ENCODE measurements around the gene PCDHA4. TPM values are rescaled to one million over a fixed set of nuclear protein-coding genes. Genes with fewer than 3 reads are reported as not detected.
A peak's percentile ranks its signal among the peaks of the same experiment; 100 is the strongest.
"Not testable (repeated sequence)": the region's sequence is repeated elsewhere in the genome, so short reads cannot be mapped to it uniquely, and the experiment has no call there.

PCDHA4 gene
- total and polyA plus RNA-seq, 11 donors = 0.02 to 0.21 (median 0.07) TPM; not detected in 4

DNA sequence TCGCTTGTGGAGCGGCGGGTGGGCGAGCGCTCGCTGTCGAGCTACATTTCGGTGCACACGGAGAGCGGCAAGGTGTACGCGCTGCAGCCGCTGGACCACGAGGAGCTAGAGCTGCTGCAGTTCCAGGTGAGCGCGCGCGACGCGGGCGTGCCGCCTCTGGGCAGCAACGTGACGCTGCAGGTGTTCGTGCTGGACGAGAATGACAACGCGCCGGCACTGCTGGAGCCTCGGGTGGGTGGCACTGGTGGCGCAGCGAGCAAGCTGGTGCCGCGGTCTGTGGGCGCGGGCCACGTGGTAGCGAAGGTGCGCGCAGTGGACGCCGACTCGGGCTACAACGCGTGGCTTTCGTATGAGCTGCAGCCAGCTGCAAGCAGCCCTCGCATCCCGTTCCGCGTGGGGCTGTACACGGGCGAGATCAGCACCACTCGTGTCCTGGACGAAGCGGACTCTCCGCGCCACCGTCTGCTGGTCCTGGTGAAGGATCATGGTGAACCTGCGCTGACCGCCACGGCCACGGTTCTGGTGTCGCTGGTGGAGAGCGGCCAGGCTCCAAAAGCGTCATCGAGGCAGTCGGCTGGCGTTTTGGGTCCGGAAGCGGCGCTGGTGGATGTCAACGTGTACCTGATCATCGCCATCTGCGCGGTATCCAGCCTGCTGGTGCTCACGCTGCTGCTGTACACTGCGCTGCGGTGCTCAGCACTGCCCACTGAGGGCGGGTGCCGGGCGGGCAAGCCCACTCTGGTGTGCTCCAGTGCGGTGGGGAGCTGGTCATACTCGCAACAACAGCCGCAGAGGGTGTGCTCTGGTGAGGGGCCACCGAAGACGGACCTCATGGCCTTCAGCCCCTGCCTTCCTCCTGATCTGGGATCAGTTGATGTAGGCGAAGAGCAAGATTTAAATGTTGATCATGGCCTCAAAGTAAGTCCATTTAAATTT is 36.2 kb downstream of the PCDHA4 start:
- H3K27ac ChIP-seq = no peak overlapping the region
- 36 to 49% (median 43%) methylated on average over 12 to 87 of the region's 87 CpGs for WGBS, 4 donors
- no peaks in the 10 kb centered on the region for H3K4me1 ChIP-seq
- no peak for TF ChIP-seq POLR2A (IDR thresholded peaks at IDR 0.05)
- TF ChIP-seq, protein P1, sequence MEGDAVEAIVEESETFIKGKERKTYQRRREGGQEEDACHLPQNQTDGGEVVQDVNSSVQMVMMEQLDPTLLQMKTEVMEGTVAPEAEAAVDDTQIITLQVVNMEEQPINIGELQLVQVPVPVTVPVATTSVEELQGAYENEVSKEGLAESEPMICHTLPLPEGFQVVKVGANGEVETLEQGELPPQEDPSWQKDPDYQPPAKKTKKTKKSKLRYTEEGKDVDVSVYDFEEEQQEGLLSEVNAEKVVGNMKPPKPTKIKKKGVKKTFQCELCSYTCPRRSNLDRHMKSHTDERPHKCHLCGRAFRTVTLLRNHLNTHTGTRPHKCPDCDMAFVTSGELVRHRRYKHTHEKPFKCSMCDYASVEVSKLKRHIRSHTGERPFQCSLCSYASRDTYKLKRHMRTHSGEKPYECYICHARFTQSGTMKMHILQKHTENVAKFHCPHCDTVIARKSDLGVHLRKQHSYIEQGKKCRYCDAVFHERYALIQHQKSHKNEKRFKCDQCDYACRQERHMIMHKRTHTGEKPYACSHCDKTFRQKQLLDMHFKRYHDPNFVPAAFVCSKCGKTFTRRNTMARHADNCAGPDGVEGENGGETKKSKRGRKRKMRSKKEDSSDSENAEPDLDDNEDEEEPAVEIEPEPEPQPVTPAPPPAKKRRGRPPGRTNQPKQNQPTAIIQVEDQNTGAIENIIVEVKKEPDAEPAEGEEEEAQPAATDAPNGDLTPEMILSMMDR (IDR thresholded peaks at IDR 0.05) = no peak
- H3K4me3 ChIP-seq = no peak overlapping the region
- H3K27me3 ChIP-seq = peaks cover 0 to 82% (median 15%) of the 10 kb centered on the region in 9 donors
- no peak for DNase-seq
- intact Hi-C loops (cut with DNase I) = no loop called here
- no peak for ATAC-seq
- peaks cover 0 to 44% (median 14%) of the 10 kb centered on the region in 12 donors for H3K9me3 ChIP-seq
- no peaks in the 10 kb centered on the region for H3K36me3 ChIP-seq

DNA sequence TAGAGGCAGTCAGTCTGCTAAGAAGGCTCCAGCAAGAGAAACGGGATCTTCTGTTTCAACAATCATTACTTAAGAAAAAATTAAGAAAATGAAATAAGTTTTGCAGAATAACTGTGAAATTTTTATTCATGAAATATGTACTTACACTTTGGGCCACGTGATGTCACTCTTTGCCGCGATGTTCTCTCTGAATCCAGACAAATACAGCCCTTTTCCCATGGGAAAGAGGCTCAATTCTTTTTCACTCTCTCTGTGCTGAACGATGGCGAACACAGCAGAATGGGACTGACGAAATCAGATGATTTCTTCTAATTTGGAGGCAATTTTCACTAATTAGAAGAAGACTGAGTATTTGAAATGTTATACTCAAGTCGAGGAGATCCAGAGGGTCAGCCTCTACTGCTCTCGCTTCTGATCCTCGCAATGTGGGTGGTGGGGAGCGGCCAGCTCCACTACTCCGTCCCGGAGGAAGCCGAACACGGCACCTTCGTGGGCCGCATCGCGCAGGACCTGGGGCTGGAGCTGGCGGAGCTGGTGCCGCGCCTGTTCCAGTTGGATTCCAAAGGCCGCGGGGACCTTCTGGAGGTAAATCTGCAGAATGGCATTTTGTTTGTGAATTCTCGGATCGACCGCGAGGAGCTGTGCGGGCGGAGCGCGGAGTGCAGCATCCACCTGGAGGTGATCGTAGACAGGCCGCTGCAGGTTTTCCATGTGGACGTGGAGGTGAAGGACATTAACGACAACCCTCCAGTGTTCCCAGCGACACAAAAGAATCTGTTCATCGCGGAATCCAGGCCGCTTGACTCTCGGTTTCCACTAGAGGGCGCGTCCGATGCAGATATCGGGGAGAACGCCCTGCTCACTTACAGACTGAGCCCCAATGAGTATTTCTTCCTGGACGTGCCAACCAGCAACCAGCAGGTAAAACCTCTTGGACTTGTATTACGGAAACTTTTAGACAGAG is 41.6 kb downstream of the PCDHA4 start, which contains the start of gene PCDHA9:
PCDHA9 (plus strand) TSS at position 244 of the 964 bp plus-strand sequence; CDS start at position 358, 114 bp downstream.
- 12 to 23% (median 19%) methylated on average over 14 to 46 of the region's 48 CpGs for WGBS, 4 donors
- intact Hi-C loops (cut with DNase I); H3K4me3 ChIP-seq; ATAC-seq; DNase-seq; H3K27ac ChIP-seq; H3K4me1 ChIP-seq; H3K36me3 ChIP-seq: not testable (repeated sequence)
- Histone ChIP-seq H3K9me3 (peaks cover 0 to 29% (median 10%) of the 10 kb centered on the region in 12 donors), H3K27me3 (peaks cover 0 to 64% (median 17%) of the 10 kb centered on the region in 9 donors)

DNA sequence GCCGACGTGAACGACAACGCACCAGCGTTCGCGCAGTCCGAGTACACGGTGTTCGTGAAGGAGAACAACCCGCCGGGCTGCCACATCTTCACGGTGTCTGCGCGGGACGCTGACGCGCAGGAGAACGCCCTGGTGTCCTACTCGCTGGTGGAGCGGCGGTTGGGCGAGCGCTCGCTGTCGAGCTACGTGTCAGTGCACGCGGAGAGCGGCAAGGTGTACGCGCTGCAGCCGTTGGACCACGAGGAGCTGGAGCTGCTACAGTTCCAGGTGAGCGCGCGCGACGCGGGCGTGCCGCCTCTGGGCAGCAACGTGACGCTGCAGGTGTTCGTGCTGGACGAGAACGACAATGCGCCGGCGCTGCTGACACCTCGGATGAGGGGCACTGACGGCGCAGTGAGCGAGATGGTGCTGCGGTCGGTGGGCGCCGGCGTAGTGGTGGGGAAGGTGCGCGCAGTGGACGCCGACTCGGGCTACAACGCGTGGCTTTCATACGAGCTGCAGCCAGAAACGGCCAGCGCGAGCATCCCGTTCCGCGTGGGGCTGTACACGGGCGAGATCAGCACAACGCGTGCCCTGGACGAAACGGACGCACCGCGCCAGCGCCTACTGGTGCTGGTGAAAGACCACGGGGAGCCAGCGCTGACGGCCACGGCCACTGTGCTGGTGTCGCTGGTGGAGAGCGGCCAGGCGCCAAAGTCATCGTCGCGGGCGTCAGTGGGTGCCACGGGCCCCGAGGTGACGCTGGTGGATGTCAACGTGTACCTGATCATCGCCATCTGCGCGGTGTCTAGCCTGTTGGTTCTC is 43.2 kb downstream of the PCDHA4 start:
- not testable (repeated sequence) for DNase-seq, ATAC-seq, H3K4me1 ChIP-seq, H3K36me3 ChIP-seq, H3K4me3 ChIP-seq, H3K27ac ChIP-seq
- Histone ChIP-seq H3K27me3 (peaks cover 0 to 73% (median 17%) of the 10 kb centered on the region in 9 donors), H3K9me3 (peaks cover 0 to 28% (median 7%) of the 10 kb centered on the region in 12 donors)
- intact Hi-C loops (cut with DNase I) = loop anchor here in 1 of 10 donors (10.0 kb wide), 1 partner anchor 195 kb away; no protein-coding TSS in a partner anchor
- 33 to 51% (median 41%) methylated on average over 44 to 101 of the region's 101 CpGs for WGBS, 4 donors

DNA sequence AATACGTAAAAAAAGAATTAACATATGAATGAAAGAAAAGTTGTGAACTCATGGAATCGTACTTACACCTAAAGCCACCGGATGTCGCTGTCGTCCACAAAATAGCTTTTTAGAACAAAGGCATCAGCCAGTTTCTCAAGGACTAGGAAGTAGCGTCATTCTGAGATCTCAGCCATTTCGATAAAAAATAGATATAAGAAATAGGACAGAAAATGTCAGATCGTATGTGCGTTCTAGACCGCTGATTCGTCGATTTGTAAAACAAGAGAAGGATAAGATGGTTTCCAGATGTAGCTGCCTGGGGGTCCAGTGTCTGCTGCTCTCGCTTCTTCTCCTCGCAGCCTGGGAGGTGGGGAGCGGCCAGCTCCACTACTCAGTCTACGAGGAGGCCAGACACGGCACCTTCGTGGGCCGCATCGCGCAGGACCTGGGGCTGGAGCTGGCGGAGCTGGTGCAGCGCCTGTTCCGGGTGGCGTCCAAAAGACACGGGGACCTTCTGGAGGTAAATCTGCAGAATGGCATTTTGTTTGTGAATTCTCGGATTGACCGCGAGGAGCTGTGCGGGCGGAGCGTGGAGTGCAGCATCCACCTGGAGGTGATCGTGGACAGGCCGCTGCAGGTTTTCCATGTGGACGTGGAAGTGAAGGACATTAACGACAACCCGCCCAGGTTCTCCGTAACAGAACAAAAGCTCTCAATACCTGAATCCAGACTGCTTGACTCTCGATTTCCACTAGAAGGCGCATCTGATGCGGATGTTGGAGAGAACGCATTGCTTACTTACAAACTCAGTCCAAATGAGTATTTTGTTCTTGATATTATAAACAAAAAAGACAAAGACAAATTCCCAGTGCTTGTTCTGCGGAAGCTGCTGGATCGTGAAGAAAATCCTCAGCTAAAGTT is 49.2 kb downstream of the PCDHA4 start, which contains the start of gene PCDHA10:
PCDHA10 (plus strand) TSS at position 126 of the 903 bp plus-strand sequence; CDS start at position 278, 152 bp downstream.
- WGBS, 4 donors = 15 to 22% (median 16%) methylated on average over 42 to 44 of the region's 44 CpGs
- Histone ChIP-seq H3K27me3 (peaks cover 0 to 72% (median 11%) of the 10 kb centered on the region in 9 donors), H3K4me1 (no peaks in the 10 kb centered on the region), H3K36me3 (no peaks in the 10 kb centered on the region), H3K4me3 (peak within 1 kb of the TSS in 7 of 12 donors; percentile 15 to 49 (median 29)), H3K9me3 (peaks cover 0 to 34% (median 11%) of the 10 kb centered on the region in 12 donors), H3K27ac (no peak within 1 kb of the TSS)
- no peak for DNase-seq
- no peak for ATAC-seq
- intact Hi-C loops (cut with DNase I) = loop anchor here in 1 of 10 donors (10.0 kb wide), 1 partner anchor 189 kb away; no protein-coding TSS in a partner anchor
- no peak for TF ChIP-seq POLR2A (IDR thresholded peaks at IDR 0.05)
- TF ChIP-seq, protein P1 (IDR thresholded peaks at IDR 0.05) = peak in 6 of 12 donors; percentile 8 to 41 (median 26)
